Ovary (tissue), 3 donors: ENCODE measurements around the gene ARRDC4.

ENCODE experiments used
- CTCF ChIP-seq, 3 donors: fragments of 450-650 bp in 2 of 3; fragments of 200-600 bp in 1 of 3; IDR thresholded peaks; one replicate each; pipeline versions ENCODE4 v1.5.1 to v1.8.0; 2016 to 2022; ENCODE audit warnings: antibody characterized with exemption in 3 of 3, mild to moderate bottlenecking in 1 of 3
- EP300 ChIP-seq: sonication (generic); formaldehyde crosslinking; IDR thresholded peaks from one replicate; pipeline ENCODE4 v1.6.1; 2017; ENCODE audit warnings: antibody characterized with exemption
- POLR2A ChIP-seq: fragments of 450-650 bp; IDR thresholded peaks from one replicate; pipeline ENCODE4 v1.6.1; 2017; ENCODE audit warnings: antibody characterized with exemption, mild to moderate bottlenecking, moderate library complexity
- donor health status: DM: no; HTN: no; CAD: no.

- TF ChIP-seq POLR2A (no peak), CTCF (IDR thresholded peaks at IDR 0.05) (no peak), EP300 (no peak)
Observed at GRCh38 chr15:97981058-97981457, 20.6 kb downstream of the ARRDC4 start.
